Amniotic epithelial cell (primary cell): ENCODE data around the gene OR10A5.
"Not testable (repeated sequence)": the region's sequence is repeated elsewhere in the genome, so short reads cannot be mapped to it uniquely, and the experiment has no call there.

Source experiments
- DNase-seq: peaks from one replicate; pipeline ENCODE4 v3.0.0-alpha.2; 2010; ENCODE audit warnings: low read depth

OR10A5 gene, protein sequence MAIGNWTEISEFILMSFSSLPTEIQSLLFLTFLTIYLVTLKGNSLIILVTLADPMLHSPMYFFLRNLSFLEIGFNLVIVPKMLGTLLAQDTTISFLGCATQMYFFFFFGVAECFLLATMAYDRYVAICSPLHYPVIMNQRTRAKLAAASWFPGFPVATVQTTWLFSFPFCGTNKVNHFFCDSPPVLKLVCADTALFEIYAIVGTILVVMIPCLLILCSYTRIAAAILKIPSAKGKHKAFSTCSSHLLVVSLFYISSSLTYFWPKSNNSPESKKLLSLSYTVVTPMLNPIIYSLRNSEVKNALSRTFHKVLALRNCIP

GRCh38 chr11:6845383-6845782, at the start of gene OR10A5:
OR10A5 (plus strand) TSS chr11:6845683; CDS start chr11:6845683, 0 bp downstream.
- no peak for DNase-seq

- DNase-seq: peak; percentile 26
Measured at GRCh38 chr11:6799402-6799801, 46.1 kb upstream of the OR10A5 start, which contains the start of gene OR6A2. OR6A2 (minus strand) TSS chr11:6799689; CDS start chr11:6795708, 3,981 bp downstream.

GRCh38 chr11:6801075-6801474, 44.4 kb upstream of the OR10A5 start:
- not testable (repeated sequence) for DNase-seq

DNA sequence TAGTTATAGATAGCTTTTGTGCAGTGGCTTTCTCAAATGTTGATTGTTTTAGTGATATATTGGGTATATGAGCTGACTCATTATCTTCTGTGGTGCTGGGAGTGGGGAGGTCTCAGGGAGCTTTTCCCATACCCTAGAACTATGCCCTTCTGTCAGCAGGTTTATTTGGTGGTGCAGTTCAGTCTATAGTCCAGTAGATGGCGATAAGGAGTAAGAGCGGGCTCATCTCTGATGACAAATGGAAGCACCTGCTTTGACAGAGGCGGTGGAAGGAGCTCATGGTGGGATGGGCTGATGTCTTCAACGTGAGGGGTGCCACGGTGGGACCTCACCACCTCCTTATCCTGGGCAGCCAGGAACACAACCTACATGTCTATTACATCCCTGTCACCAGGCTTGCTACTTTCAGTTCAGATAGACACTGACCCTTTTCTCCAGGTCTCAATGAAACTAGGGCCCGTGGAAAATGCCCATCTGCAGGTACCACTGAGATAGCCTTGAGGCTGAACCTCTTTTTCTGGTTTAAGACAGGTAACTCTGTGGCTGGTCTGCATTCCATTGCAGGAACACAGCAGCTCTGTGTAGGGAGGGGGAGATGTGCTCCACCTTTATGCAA, 33.0 kb upstream of the OR10A5 start:
- peak; percentile 24 for DNase-seq

DNA sequence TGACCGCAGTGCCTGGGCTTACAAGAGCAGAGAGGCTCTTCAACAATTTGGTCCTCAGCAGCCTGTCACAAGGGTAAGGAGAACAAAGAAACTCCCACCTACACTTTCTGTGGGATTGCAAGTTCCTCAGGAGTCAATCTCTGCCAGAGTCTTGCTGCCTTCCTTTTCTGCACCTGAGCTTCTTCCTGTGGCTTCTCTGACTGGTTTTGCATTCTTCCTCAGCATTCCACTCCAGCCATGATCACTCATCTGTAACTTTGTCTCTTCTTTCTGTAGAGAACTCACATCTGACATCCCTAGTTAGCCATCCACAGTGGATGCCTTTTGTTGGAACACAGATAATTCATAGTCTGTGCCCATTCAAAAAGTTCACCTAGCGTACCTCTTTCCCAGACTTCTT, 31.8 kb upstream of the OR10A5 start:
- no peak for DNase-seq

DNA sequence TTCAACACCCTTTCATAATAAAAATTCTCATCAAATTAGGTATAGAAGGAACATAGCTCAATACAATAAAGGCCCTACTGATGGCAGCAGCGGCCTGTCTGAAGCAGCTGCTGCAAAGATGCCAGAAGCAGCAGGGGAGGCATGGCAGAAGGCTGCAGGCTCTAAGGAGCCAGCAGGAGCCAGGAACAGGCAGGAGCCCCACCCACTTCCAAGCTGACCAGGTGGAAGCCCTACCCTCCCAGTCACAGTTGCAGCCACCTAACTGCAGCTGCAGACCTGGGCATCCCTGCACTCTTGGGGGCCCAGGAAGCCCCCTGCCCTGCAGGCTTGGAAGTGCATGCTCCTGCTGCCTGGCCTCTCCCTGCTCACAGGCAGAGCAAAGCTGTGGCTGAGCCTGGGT, 27.8 kb upstream of the OR10A5 start:
- no peak for DNase-seq

- no peak for DNase-seq
Measured at GRCh38 chr11:6818967-6819366, 26.5 kb upstream of the OR10A5 start.

GRCh38 chr11:6824136-6824823, 21.2 kb upstream of the OR10A5 start:
- DNase-seq: no peak

- DNase-seq: no peak
Measured at GRCh38 chr11:6825231-6825744, 20.2 kb upstream of the OR10A5 start.

DNA sequence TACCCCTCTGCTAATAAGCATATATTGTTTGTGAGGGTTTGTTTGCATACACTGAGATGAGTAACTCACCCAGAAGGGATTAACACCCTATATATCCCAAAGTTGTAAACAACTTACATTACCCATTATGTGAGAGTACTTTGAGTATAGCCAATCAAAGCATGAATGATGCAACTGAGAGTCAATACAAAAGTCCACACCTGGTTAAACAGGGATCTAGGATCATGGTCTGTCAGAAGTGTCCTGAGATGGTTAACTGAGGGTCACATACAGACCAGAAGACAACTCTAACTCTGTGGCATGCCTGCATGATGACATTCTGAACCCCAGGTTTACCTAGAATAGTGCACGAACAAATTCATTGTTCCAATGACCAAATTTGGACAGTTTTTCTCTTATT, 17.4 kb upstream of the OR10A5 start:
- no peak for DNase-seq

- DNase-seq: no peak
Measured at GRCh38 chr11:6833356-6833755, 12.1 kb upstream of the OR10A5 start.

- DNase-seq: no peak
Measured at GRCh38 chr11:6834021-6834420, 11.5 kb upstream of the OR10A5 start.

DNA sequence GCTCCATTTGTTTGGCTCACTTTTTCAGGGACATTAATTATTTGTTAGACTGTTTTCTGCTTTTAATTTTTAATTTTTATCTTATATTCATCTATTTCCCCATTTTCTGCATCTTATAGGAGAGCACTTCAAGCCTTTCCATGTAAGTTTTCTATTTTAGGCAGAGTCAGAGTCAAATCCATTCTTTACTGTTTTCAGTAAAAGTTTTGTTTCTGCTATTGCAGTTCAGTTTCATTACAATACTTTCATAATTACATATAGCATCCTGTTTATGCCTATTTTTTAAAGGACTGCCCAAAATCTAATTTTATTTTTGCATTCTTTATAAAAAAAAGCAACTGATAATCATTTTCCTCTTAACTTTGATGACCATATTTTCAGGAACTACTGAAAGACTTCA, 3.8 kb upstream of the OR10A5 start:
- DNase-seq: no peak

GRCh38 chr11:6843670-6844069, 1.8 kb upstream of the OR10A5 start:
- no peak for DNase-seq

GRCh38 chr11:6844356-6844755, 1.1 kb upstream of the OR10A5 start:
- no peak for DNase-seq

GRCh38 chr11:6850526-6850925, 5.0 kb downstream of the OR10A5 start:
- DNase-seq: no peak

GRCh38 chr11:6854801-6855200, 9.3 kb downstream of the OR10A5 start:
- DNase-seq: not testable (repeated sequence)

- DNase-seq: peak; percentile 29
Measured at GRCh38 chr11:6855971-6856541, 10.6 kb downstream of the OR10A5 start.

GRCh38 chr11:6856871-6857270, 11.4 kb downstream of the OR10A5 start:
- peak; percentile 7 for DNase-seq

DNA sequence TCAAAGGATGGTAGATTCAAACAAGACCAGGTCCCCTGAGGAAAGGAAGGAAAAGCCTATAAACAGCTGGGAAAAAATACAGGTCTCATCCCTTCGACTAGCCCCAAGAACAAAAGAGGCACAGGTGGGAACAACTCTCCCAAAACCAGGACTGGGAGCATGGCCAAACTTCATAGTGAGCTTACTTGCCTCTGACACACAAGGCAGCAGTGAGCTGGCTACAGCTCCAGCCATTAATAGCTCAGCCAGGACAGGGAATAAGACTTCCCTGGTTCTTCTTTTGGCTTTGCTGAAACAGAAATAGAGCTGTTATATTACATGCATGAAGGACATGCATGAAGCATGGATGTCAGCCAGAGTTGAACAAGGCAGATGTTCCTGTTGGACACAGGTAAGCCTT, 17.5 kb downstream of the OR10A5 start, which contains the start of gene OR10A2:
OR10A2 (plus strand) TSS at position 97 of the 400 bp plus-strand sequence. CDS start 6,698 bp downstream, outside the sequence.
- no peak for DNase-seq

- peak; percentile 0 for DNase-seq
Measured at GRCh38 chr11:6864438-6864837, 19.0 kb downstream of the OR10A5 start.

- DNase-seq: no peak
Measured at GRCh38 chr11:6871278-6871677, 25.8 kb downstream of the OR10A5 start.
